Middle frontal gyrus (tissue), 1 donor: ENCODE measurements around the gene RRP8.

ENCODE experiments used
- DNase-seq: peaks from one replicate; pipeline ENCODE4 v3.0.0-alpha.2; 2015; ENCODE audit warnings: low spot score; ENCODE audit errors: extremely low spot score

The RRP8 gene

DNA sequence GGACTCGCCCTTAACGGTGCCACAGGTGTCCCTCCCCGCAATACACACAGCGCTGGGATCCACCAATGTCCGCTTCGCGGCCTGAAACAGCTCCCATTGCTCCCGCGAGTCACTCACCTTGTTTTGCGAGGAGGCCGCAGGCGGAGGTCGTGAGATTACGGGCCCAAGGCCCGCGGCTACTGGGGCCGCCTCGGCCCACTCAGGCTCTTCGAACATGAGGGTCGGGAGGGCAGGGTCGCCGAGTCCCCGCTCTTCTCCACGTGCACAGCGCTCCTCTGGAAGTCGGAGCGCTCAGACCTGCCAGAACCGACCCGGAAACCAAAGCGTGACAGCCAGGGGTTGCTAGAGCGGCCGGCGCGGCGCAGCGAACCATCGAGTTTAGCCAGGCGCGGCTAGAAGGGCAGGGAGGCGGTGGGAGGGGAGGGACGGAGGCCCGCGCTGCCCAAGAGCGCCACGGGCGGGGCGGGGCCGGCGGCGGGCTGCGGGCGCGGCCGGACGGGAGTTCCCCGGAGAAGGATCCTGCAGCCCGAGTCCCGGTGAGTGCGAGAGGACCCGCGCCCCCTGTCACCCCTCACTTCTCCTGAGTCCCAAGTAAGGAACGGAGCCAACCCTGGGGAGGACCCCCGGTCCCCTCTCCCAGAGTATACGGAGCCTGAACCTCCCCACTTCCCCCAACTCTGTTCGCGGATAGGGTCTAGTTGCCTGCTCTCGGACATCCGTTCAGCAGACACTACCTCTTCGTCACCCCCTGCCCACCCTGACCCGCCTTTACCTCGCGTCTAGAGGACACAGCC is at the start of gene RRP8, which contains the start of gene ILK:
RRP8 (minus strand) TSS at position 330 of the 794 bp plus-strand sequence; CDS start at position 216, 114 bp downstream.
ILK (plus strand) TSS at position 488 of the 794 bp plus-strand sequence. CDS start 498 bp downstream, outside the sequence.
- DNase-seq = peak; percentile 80

- DNase-seq = no peak
Measured at GRCh38 chr11:6653097-6653496, 49.7 kb upstream of the RRP8 start.

DNA sequence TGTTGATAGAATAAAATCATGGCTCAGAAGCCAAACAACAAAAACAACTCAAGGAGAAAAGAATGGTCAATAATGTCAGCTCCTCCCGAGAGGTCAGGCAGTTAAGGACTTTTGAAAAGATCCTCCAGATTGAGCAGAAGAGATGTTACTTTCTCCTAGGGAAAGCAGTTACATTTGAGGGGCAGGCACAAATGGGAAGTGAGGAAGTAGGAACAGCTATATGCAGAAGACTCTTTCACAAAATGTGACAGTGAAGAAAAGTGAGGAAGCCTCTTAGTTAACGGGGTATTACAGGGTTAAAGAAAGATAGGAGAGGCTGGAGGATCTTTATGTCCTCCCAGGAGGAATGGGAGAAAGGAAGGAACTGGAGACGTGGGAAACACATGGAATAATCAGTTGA is 48.8 kb upstream of the RRP8 start:
- DNase-seq = no peak

DNA sequence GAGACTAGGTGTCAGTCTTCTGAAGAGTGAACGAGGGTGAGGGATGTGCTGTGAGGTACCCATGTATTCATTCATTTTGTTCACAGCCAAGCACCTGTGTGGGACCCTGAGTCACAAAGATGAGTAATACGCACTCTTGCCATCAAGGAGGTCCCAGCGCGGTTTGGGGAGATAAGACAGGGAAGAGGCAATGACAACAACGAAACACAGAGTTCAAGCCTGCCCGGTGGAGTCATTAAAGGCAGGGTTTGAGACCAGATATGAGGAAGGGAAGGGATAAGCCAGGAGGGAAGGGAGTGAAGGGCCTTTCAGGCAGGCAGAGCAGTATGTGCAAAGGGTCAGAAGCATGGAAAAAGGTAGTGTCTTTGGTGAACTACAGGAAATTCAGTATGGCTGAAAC is 47.6 kb upstream of the RRP8 start:
- no peak for DNase-seq

DNA sequence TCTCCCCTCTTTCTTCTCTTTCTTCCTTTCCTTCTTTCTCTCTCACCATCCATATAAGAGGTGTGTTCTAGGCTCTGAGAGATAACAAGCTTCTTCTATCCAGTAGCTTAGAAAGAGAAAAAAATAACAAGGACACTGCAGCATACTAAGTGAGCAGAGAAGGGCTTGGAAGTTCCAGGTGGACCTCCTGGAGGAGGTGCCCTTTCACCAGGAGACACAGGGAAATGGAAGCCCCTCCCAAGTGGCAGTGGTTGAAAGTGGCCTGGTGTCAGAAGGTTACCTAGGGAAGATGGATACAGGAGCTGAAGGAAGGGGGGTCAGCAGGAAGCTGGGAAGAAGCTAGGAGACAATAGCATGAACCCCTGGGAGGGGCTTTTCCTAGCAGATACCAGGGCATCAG is 46.7 kb upstream of the RRP8 start:
- DNase-seq = no peak

GRCh38 chr11:6648501-6648900 is 45.1 kb upstream of the RRP8 start:
- DNase-seq = no peak

DNA sequence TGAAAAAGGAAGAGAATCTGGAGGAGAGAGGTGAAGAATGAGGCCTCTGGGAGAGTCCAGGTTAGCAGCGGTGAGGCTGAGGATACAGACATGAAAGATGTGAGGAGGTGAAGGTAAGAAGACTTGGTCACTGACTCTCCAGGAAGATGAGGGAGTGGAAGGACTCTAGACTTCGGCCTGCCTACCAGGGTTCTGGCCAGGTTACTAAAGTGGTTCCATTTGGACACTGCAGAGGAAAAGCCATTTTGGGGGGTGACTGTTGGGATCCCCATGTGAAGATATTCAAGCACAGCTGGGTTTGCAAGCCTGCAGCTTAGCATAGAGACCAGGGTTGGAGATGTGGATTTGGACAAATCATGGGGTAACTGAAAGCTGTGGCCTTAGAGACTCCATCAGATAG is 44.4 kb upstream of the RRP8 start:
- DNase-seq = no peak

DNA sequence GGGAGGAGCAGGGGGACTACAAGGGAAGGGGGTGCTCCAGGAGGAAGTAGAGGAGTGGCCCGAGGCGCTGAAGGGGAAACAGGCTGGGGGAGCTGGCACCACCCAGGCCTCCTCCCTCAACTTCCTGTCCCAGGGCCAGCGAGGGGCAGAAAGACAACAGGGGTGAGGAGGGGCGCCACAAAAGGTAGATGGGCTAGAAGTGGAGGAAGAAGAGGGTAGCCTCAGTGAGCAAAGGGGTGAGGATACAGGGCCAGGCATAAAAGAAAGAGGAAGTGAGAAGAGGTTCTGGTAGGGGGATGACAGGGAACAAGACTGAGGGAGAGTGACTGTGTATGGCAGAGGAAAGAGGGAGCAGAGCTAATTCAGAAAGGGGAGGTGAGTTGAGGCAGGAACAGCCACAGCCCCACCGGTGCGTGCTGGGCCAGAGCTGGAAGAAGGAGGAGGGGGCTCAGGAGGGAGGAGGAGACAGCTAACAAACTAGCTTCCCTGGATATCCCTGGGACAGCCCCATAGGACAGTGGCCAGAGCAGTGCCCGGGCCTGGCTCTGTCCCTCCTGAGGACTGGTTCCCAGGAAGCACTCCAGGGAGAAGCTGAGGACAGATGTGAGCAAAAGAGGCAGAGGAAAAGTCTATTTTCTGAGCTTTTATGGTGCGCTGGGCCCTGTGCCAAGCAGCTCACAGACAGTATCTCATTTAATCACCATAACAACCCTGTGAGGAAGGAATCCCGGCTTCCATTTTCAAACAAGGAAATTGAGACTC is 43.7 kb upstream of the RRP8 start:
- no peak for DNase-seq

- no peak for DNase-seq
Measured at GRCh38 chr11:6646576-6646917, 43.1 kb upstream of the RRP8 start.

DNA sequence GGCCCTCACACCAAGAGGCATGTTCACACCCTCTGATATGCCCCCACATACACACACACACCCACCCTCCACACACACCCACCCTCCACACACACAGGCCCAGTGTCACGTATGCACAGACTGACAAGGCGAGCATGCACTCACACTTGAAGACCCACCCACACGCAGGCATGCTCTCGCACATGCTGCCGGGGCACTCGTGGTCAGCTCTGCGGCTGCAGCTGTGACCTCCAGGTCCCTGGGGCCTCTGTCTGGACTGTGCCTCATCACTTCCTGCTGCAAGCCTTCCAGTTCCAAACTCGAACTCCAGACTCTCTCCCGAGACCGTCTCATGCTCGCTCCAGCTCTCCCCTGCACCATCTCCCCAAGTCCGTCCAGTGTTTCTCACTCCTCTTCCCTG is 42.7 kb upstream of the RRP8 start:
- DNase-seq = no peak

DNA sequence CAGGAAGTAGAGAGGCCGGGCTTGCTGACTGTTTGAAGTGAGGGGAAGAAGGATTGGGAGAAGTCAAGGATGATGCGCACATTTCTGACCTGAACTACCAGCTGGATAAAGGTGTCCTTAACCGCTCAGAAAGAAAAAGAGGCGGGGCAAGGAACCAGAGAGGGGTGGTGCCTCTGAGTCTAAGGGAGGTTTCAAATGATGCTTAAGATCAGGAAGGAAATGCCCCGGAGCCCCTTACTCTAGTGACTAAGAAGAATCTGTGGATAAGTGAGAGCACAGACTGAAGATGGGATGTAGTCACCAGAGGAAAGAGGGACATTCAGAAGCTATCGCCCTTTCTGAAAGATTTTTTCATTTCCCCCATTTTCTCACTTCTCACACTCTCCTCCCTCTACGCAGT is 39.5 kb upstream of the RRP8 start:
- no peak for DNase-seq

- peak; percentile 43 for DNase-seq
Measured at GRCh38 chr11:6640985-6641701, 37.7 kb upstream of the RRP8 start.

- no peak for DNase-seq
Measured at GRCh38 chr11:6640036-6640984, 36.9 kb upstream of the RRP8 start.

- DNase-seq = no peak
Measured at GRCh38 chr11:6638429-6638828, 35.0 kb upstream of the RRP8 start.

DNA sequence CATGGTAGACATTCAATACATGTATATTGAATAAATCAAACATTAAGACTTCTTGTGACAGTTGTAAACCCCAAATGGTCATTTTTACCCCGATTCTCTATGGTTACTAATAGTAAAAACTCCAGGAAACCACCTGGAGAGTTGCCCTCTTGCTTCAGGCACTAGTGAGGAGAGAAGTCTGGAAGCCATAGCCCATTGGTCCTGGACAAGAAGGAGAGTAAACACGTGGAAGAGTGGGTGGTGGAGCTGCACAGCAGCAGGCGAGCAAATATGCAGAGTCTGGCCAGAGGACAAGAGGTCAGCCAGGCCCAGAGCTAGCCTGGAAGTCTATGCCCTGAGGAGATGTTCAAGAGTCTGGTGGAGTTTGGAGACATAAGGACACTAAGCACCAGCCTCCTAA is 34.5 kb upstream of the RRP8 start:
- no peak for DNase-seq

DNA sequence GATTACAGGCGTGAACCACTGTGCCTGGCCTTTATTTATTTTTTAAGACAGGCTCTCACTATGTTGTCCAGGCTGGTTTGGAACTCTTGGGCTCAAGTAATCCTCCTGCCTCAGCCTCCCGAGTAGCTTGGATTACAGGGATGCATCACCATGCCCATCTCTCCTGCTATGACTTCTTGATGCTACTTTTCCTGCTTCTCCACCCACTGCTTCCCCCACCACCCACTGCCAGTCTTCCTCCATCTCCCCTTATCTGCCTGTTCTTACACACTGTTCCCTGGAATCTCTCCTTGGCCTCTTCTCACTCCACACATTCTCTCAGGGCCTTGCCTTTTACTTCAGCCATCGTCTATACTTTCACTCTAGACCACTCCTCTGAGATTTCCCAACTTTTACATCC is 33.1 kb upstream of the RRP8 start:
- no peak for DNase-seq

- peak; percentile 5 for DNase-seq
Measured at GRCh38 chr11:6635082-6635932, 31.9 kb upstream of the RRP8 start.

GRCh38 chr11:6634534-6634933 is 31.1 kb upstream of the RRP8 start:
- DNase-seq = no peak

DNA sequence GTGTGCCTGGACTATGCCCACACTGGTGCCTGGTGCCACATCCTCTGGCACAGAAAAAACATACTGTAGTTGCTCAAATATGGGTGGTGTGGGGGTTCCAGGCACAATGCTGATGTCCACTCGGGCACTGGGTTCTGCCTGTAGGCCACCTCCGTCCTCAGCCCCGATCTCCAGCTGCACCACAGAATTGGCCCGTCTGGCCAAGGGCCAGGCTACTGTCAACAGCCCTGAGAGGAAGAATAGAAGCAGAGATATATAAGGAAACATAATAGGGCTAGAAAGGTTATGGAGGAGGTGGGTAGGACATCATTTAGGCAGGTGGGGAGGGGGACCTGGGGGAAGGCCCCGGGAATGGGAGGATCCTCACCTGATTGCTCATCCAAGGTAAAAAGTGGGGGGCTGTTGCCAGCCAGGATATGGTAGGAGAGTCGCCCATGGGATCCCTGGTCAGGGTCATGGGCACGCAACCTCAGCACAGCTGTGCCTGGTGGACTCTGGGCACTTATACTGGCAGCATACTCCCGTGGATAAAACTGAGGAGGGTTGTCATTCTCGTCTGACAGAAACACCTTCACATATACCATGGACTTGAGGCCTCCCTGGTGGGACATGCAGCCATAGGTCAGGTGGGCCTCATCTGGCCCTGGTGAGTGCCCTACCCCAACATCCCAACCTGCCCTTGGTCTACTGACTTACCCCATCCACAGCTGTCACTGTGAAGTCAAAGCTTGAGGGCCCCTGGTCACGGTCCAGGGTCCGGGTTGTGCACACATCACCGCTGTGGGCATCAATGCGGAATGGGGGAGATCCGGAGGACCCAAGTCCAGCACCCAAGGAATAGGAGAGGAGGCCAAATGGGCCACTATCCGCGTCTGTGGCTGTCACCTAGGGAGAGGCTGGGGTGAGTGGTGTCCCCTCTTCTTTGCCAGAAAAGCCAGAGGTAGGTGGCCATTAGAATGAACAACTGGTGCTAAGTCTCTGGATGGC is 30.3 kb upstream of the RRP8 start:
- no peak for DNase-seq
